ENCODE measurements around the gene TCN2. TPM values are rescaled to one million over a fixed set of nuclear protein-coding genes. Genes with fewer than 3 reads are reported as not detected.

Gene TCN2
- total RNA-seq, 1 donor from 2014 or later: 186 TPM

Other genes starting within 250 kb of the TCN2 start
- 31.2 TPM for gene RNF215, start 219.8 kb upstream of the TCN2 start, total RNA-seq
- gene SEC14L2, start 210.2 kb upstream of the TCN2 start, total RNA-seq: 35.4 TPM
- 20.0 TPM for gene MTFP1, start 181.4 kb upstream of the TCN2 start, total RNA-seq
- not detected for gene SEC14L3, start 135.2 kb upstream of the TCN2 start, total RNA-seq
- 0.20 TPM for gene SEC14L4, start 101.5 kb upstream of the TCN2 start, total RNA-seq
- gene SEC14L6, start 60.4 kb upstream of the TCN2 start, total RNA-seq: 6.0 TPM
- gene GAL3ST1, start 32.5 kb upstream of the TCN2 start, total RNA-seq: 102 TPM
- 62.6 TPM for gene PES1, start 15.3 kb upstream of the TCN2 start, total RNA-seq
- gene SLC35E4, start 28.6 kb downstream of the TCN2 start, total RNA-seq: 4.6 TPM
- gene DUSP18, start 60.7 kb downstream of the TCN2 start, total RNA-seq: 24.2 TPM
- gene OSBP2, start 87.7 kb downstream of the TCN2 start, total RNA-seq: 10.4 TPM